GM21576 (cell line): ENCODE data around the gene ABLIM1.

Source experiments
- ATAC-seq: cut with Tn5 transposase; IDR thresholded peaks from one replicate; pipeline ENCODE4 v1.9.1; 2021; ENCODE audit warnings: mild to moderate bottlenecking, moderate library complexity; ENCODE audit not compliant: unreplicated experiment

The ABLIM1 gene

DNA sequence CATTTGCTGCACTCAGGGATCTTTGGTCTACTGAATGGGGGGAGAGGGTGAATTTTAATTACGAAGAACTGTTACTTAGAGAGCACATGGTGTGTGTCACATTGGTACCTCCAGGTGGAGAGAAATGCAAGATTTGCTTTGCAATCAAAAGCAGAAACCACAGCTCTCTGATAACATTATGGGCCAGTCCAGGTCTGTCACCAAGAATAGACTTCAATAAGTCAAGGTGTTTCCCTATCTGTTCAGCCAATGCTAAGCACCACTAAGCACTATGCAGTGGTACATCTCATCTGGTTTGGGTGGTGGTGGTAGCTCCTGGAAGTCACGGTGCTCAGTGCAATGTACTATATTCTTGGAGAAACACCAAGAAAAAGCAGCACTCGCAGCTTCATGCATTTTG, 134.2 kb downstream of the ABLIM1 start:
- ATAC-seq: no peak

DNA sequence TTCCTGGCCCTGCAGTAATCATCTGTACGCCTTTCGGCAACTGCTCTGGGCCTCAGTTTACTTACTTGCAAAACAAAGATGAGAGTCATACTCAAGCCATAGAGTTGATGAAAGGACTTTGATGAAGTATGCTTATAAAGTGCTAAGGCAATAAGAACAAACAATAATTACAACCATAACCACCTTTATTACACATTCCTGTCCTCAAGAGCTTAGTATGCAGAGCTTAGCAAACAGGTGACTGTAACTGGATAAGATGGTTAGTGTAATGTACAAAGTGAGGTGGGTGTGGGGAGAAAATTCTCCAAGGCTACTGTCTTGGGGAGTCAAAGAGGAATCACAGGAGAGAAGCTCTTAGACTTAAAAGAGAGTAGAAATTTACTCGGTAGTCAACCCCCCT, 136.8 kb downstream of the ABLIM1 start:
- ATAC-seq: no peak

DNA sequence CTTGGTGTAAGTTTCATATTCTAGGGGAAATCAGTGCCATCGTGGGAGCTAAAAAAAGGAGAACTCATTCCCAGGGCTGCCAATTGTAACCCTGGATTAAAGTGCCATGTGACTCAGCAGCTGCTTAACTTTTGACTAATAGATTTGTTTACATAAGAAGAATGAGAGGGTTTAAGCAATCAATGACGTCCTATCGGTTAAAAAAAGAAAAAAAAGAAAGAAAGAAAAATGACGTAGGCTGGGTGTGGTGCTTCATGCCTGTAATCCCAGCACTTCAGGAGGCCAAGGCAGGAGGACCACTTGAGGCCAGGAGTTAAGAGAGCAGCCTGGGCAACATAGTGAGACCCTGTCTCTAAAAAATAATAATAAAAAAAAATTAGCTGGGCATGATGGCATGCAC, 137.6 kb downstream of the ABLIM1 start:
- ATAC-seq: no peak

DNA sequence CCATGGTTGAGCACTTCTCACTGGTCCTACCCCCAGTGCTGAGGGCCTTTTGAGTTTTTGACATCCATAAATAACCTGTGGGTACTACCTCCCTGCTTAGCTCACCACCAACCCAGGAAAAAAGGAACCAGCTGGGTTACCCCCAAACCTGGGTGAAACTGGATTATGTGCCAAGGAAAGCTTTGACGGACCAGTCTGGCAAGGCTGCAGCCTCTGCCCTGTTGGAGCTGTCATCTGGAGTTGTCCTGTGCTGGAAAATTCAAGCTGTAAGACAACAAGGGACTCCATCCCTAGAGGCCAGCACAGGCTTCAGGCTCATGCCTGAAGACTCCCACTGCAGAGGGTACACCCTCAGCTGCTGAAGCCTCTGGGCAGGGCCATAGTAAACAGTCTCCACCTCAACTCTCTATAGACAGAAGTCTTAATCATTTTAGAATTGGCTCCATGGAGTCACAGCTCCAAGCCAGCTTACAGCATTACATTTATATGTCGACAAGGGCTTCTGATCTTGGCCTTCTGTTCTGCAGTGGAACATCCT, 138.2 kb downstream of the ABLIM1 start:
- no peak for ATAC-seq

DNA sequence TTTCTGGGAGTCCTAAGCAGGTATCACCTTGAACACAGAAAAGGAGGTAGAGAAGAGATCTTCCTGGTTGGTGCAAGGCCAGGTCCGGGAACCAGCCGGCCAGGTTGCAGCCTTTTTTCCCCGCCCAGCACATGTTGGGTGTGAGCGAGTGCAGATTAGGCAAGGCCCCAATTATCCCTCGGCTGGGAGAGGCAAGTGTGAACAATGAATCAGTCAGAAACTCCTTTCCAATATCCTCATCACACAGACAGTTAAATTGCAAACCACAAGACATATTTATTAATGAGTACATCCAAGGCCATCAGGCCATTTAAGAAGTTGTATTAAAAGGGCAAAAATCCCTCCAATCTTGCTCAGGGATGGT, 138.8 kb downstream of the ABLIM1 start:
- ATAC-seq: no peak

DNA sequence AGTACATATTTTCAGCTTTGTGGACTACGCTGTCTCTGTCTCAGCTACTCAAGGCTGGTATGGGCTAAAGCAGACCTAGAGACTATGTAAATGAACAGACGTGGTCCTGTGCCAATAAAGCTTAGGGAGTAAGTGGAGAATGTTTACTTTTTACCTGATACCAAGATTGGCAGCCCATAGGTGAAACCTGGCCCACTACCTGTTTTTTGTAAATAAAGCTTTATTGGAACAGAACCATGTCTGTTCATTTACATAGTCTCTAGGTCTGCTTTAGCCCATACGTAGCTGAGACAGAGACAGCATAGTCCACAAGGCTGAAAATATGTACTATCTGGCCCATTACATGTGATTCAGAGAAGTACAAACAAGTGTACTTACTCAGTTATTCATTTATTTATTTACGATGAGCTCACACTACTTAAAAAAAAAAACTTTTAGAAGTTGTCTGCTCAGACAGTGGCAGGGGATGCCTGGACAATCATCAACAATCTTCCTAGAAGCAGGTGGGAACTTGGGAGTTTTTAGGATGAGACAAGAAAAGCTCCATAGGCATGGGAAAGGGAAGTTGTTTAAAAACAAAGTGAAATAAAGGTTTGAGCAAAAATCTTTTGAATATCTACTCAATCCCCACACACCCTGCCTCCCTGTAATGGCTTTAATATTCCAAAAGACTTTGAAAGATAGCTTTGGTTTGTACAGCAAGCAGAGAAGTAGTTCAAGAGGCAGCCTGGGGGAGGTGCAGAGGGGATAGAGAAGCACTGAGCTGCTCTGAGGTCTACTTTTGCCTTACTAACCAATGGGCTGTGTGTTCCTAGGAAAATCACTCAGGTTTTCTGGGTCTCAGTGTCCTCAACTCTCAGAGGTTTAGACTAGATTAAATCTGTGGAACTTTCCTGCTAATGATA, 139.4 kb downstream of the ABLIM1 start:
- ATAC-seq: no peak

DNA sequence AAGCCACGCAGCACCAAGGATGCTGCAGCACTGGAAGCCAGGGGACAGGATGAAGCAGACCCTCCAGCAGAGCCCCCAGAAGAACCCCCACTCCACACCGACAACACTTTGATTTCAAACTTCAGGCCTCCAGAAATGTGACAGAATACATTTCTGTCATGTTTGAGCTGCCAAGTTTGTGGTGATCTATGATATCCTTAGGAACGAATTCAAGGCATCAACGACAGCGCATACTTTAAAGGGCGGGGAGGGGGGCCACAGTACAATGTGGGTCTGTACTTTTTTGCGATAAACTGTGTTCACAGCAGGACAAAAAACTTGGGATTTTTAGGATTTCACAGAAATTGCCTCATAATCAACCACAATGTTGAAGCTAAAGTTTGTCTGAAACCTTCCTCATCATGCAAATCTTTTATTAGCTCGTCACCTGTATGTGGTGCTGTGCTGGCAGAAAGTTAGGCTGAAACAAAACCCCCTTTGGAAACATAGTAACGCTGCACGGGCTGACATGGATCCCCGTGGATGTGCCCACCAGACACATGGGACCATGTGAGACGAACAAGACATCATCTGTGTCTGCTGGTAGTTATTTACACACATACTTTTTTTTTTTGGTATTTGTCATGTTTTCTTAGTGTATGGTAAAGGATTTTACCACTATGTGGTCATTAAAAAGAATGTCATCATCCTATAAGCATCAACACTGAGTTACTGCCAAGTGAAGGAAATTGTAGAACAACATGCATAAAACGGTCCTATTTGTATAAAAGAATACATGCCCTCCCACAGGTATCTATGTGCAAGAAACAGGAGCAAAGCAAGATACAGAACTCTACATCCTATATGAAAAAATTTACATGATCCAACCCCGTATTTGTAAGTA, 140.5 kb downstream of the ABLIM1 start:
- no peak for ATAC-seq

DNA sequence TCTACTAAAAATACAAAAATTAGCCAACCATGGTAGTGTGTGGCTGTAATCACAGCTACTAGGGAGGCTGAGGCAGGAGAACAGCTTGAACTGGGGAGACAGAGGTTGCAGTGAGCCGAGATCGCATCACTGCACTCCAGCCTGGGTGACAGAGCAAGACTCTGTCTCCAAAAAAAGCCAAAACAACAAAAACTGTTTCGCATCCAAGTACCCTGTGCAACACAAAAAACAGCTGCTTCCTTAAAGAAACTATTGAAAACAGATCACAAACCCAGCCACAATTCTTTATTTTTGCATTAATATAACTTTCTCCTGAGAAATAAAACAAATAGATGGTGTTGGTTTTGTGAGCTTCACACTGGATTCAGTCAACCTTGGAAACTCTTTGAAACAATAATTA, 141.7 kb downstream of the ABLIM1 start:
- ATAC-seq: no peak

DNA sequence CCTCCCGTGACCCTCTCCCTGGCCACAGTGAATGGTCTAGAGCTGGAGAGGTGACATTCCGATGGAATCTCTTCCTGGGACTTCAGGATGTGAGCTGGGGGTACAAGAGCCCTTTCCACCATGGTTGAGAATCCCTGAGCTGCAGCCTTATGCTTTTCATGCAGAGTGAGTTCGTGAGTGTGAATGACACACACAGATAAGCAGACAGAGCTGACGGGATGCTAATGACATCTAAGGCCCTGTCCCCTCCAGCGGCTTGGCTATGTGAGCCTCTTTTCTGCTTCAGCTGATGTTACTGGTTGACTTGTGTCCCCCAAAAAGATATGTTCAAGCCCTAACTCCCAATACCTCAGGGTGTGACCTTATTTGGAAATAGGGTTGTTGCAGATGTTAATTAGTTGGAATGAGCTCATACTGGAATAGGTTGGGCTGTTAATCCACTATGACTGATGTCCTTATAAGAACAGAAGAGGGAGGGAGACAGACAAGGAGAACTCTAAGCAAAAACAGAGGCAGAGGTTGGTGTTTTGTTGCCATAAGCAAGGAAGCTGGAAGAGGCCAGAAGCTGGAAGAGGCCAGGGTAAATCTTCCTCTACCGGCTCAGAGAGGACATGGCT, 142.7 kb downstream of the ABLIM1 start:
- ATAC-seq: no peak

DNA sequence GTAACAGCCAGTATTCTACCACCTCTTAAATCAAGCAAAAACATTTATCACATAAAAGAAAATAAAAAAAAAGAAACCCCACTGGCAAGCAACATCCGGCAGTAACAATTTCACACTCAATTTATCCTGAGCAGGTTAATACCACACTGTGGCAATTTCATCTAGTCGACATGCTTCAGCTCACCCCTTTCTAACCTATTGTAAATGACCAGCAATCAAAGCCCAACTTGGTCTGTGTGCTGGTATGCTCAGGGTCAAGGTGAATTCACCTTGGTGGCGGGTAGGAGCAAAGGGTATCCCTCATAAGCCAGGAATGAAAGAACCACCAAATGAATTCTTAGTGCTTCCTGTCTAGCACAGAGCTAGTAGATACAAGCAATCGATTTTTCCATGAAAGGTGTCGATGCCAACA, 144.7 kb downstream of the ABLIM1 start:
- no peak for ATAC-seq

DNA sequence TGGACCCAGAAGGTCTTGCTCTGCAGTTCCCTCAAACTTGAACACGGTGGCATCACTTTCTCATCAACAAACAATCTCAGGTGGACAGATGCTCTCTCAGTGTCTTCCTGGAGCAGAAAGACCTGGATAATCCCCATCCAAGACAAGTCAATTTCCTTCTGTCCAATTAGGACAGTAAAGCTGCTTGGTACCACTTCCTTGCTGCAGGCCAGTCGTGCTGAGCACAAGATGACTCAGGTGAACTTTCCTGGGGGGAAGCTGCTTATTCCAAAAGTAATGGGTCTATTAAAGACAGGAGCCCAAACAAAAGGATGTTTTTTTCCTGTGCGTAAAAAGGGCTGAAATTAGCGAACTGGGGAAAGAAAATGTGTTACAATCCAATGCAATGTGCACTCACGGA, 146.2 kb downstream of the ABLIM1 start:
- ATAC-seq: no peak

DNA sequence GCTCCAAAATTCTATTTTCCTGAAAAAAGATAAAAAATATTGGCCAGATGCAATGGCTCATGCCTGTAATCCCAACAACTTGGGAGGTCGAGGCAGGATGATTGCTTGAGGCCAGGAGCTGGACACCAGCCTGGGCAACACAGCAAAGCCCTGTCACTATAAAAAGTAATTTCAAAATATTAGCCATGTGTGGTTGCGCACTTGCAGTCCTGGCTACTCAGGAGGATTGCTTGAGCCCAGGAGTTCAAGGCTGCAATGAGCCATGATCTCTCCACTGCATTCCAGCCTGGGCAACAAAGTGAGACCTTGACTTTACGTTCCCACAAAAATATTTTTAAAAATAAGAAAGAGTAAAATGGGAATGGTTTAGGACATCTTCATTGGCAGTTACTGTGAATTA, 149.7 kb downstream of the ABLIM1 start:
- ATAC-seq: no peak

DNA sequence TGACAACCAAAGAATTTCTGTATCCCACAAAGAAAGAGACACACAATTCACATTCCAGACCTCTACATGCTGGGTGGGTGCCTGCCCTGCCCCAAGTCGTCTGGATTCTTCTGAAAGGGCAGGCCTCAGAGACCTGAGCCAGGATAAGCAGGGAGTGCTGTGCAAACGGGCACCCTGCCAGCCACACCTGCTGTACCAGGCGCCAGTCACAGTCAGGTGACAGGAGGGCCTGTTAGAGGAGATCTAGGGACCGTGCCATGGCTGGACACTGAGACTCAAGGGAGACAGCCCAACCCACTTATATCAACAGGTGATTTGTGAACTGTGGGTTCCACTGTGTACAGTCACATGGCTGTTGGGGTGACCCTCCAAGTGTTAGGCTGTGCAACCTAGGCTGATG, 150.6 kb downstream of the ABLIM1 start:
- ATAC-seq: no peak

DNA sequence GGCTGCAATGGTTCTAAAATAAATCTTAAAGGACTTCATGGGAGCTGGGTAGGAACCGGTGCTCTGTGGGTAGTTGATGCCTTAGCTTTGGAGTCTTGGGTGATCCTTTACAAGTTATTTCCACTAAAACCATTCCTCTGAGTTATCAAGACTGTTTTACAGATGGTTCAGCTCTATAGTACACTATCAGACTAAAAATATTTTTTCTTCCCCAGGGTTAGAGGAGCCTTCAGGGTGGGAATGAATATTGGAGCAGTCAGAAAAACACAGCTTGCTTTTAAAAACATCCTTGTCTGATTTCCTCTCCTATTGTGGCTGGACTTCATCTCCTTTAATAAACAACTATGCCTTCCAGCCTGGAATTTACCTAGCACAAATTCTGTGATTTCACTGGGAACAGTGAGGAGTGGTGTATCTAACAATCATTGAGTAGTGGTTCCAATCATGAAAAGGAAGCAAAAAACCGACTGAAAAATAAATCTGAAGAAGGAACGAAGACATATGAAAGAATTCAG, 151.1 kb downstream of the ABLIM1 start:
- no peak for ATAC-seq

DNA sequence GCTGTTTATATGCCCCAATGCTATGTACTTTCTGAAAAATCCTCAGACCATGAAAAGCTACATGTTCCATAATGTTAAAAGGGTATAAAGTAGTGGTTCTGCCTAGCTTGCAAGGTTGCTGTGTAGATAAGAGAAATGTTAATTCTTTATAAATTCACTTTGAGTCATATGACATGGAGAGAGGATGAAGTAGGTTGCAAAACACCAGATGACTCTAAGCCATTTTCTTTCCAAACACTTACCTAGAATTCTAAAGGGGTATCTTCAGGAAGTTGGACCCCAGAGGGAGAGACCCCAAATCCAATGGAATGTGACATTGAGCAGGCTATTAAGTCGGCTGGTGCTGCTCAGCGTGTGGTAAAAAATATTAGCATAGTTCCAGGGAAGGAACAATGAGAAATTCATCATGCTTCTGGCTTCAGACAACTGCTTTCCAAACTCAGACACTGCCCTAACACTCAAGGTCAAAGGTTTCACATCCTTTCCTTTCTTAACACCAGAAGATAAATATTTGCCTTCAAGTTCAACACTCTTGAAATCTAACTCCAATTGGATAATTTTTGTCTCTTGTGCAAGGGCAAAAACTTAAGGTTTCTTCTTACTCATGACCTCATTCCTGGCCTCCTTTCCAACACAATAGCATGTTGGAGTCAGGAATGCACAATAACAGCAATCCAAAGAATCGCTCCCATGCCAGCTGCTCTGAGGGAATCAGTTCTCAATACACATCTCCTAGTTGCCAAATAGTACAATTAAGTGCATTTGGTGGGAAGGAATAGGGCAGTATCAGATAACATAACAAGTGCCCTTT, 153.1 kb downstream of the ABLIM1 start:
- ATAC-seq: no peak

DNA sequence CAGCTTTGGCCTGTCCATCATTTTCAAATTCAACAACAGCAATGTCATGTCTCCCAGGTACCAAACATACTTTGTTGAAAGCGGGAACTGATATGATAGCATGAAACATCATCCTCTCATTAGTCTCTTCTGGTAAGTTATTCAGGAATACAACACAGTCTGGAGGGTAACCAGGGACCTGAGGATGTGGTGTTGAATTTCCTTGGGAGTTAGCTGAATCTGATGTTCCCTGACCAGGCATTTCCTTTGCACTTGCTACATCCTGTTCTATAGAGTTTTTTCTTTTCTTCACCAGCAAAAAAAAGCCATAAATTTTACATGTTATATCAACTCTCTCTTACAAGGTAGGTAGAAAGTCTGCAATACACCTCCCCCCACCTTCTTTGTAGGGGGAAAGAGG, 156.0 kb downstream of the ABLIM1 start:
- no peak for ATAC-seq

DNA sequence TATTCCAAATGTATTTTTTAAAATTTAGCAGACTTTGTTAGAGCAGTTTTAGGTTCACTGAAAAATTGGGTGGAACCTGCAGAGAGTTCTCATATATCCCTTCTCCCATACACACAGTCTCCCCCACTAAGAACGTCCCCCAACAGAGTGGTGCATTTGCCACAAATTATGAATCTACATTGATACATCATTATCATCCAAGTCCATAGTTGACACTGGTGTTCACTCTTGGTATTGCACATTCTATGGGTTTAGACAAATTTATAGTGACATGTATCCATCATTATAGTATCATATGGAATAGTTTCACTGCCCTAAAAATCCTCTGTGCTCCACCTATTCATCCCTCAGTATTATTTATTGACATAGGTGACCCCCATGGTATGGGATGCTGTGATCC, 156.4 kb downstream of the ABLIM1 start:
- no peak for ATAC-seq

DNA sequence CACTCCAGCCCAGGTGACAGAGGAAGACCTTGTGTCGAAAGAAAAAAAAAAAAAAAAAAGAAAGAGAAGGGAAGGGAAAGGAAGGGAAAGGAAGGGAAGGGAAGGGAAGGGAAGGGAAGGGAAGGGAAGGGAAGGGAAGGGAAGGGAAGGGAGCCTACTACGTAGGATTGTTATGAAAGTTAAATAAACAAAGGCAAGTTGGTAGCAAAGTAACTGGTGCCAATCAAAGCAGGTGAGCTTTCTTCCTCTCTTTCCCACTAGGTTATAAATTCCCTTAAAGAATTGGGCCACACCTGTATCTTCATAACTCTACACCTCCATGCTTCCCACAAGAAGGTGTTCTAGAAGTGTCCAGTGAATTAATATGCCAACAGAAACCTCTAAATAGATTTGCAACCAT, 157.4 kb downstream of the ABLIM1 start:
- ATAC-seq: no peak

DNA sequence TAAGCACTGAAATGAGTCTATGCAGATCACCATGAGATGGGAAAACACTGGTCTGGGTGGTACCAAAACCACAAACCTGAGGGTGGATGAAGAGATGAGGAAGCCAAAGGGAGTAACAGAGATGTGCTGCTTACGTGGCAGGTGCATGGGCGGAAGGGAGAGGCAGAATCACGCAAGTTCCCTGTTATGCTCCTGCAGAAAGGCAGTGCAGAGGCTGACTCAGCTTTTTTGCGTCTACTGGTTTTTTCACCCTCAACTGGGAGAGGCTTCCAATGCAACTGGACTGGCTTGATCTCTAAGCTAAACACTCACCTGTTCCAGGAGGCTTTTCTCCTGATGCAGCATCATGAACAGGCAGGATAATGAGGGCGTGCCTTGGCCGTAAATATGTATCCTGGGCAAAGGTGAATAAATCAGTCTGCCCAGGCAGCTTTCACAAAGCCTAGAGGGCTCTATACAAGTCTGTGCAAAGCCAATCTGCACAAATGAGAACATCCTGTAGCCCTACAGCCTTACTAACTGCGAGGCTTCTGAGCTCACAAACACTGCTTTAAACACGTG, 158.4 kb downstream of the ABLIM1 start:
- ATAC-seq: peak; percentile 36

DNA sequence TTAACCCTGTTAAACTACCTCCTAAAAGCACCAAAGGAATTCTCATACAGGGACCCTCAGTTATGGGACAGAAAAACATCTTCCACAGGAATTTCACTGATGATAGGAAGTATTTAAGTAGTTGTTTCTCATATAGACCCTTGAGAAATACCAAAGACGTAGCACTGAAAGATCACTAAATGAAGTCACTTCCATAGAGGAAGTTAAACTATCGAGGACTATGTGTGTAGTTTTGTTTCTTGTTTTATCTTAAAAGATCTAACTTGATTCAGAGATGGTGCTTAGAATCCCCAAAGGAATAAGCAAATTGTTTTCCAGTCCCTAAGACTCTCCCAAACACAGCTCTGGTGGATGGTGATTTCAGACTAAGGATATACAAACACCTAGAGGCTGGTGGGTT, 159.0 kb downstream of the ABLIM1 start:
- ATAC-seq: peak; percentile 25
